ENCODE results near the gene PITHD1.

GRCh38 chr1:23825762-23826522, 47.7 kb downstream of the PITHD1 start:
- TF ChIP-seq ZFX (IDR thresholded peaks at IDR 0.05; ENCODE audit: borderline replicate concordance) (no peak), CTCF (IDR thresholded peaks at IDR 0.05) (no peak)

All from 22Rv1 (cell line).